Neural cell (in vitro differentiated cells): ENCODE results near the gene NCAPD2. TPM values are rescaled to one million over a fixed set of nuclear protein-coding genes. Genes with fewer than 3 reads are reported as not detected.

Source experiments
- H2AFZ ChIP-seq: fragments of 200-600, 300-800 bp; sonication (generic), shearing (Covaris generic); 2 replicates; pipeline ENCODE4 v1.6.0; 2014; ENCODE audit warnings: low read depth, mild to moderate bottlenecking, antibody characterized with exemption, low read length, moderate library complexity
- H3F3A ChIP-seq: fragments of 200-600 bp; shearing (Covaris generic); 2 replicates; pipeline ENCODE4 v1.6.1; 2016; ENCODE audit warnings: mild to moderate bottlenecking, moderate library complexity, mixed read lengths, antibody characterized with exemption, low read length; ENCODE audit not compliant: insufficient read depth, poor library complexity, severe bottlenecking
- H3K27ac ChIP-seq: fragments of 200-600, 300-800 bp; sonication (generic), shearing (Covaris generic); 2 replicates; pipeline ENCODE4 v1.5.1; 2014; ENCODE audit warnings: mild to moderate bottlenecking, low read length, moderate library complexity
- H3K27me3 ChIP-seq: fragments of 300-800, 200-600 bp; sonication (generic), shearing (Covaris generic); 2 replicates; pipeline ENCODE4 v1.6.0; 2014; ENCODE audit warnings: mild to moderate bottlenecking, low read depth, low read length, moderate library complexity; ENCODE audit not compliant: insufficient read depth
- H3K36me3 ChIP-seq: fragments of 300-800, 200-600 bp; sonication (generic), shearing (Covaris generic); 2 replicates; pipeline ENCODE4 v1.5.1; 2014; ENCODE audit warnings: mild to moderate bottlenecking, antibody characterized with exemption, low read length, moderate library complexity; ENCODE audit not compliant: insufficient read depth
- H3K4me2 ChIP-seq: fragments of 300-800, 200-600 bp; sonication (generic), shearing (Covaris generic); 2 replicates; pipeline ENCODE4 v1.6.0; 2014; ENCODE audit warnings: mild to moderate bottlenecking, low read length
- H3K4me3 ChIP-seq: fragments of 300-800, 200-600 bp; sonication (generic), shearing (Covaris generic); 2 replicates; pipeline ENCODE4 v1.5.1; 2014; ENCODE audit warnings: mild to moderate bottlenecking, low read length, moderate library complexity
- H3K79me2 ChIP-seq: fragments of 200-600 bp; shearing (Covaris generic); replicated peaks from 2 replicates; pipeline ENCODE4 v1.6.0; 2014; ENCODE audit warnings: mild to moderate bottlenecking, low read length, moderate library complexity; ENCODE audit not compliant: insufficient read depth
- H3K9ac ChIP-seq: fragments of 300-800, 200-600 bp; sonication (generic), shearing (Covaris generic); 2 replicates; pipeline ENCODE4 v1.6.1; 2016; ENCODE audit warnings: mild to moderate bottlenecking, low read length, mixed read lengths
- H3K9me2 ChIP-seq: fragments of 200-600 bp; shearing (Covaris generic); 2 replicates; pipeline ENCODE4 v1.6.1; 2016; ENCODE audit warnings: mild to moderate bottlenecking, low read length, mixed read lengths; ENCODE audit not compliant: insufficient read depth
- H3K9me3 ChIP-seq: fragments of 200-600, 300-800 bp; sonication (generic), shearing (Covaris generic); 2 replicates; pipeline ENCODE4 v1.6.1; 2016; ENCODE audit warnings: mild to moderate bottlenecking, mixed run types, low read length, moderate library complexity, mixed read lengths
- H4K20me1 ChIP-seq: fragments of 200-600 bp; shearing (Covaris generic); 2 replicates; pipeline ENCODE4 v1.6.1; 2016; ENCODE audit warnings: mild to moderate bottlenecking, mixed run types; ENCODE audit not compliant: insufficient read depth
- CTCF ChIP-seq: fragments of 450-650 bp; IDR thresholded peaks from 2 replicates; pipeline ENCODE4 v1.5.1; 2014; ENCODE audit warnings: antibody characterized with exemption, mild to moderate bottlenecking, moderate library complexity; ENCODE audit not compliant: poor library complexity, severe bottlenecking
- EP300 ChIP-seq: fragments of 450-650 bp; conservative IDR thresholded peaks from 2 replicates; pipeline ENCODE4 v1.6.1; 2014; ENCODE audit warnings: antibody characterized with exemption, mild to moderate bottlenecking, moderate library complexity; ENCODE audit not compliant: poor library complexity, severe bottlenecking
- EZH2 ChIP-seq: fragments of 200-600, 300-800 bp; shearing (Covaris generic), sonication (generic); IDR thresholded peaks from 2 replicates; pipeline ENCODE4 v1.6.1; 2014; ENCODE audit warnings: antibody characterized with exemption, low read length, borderline replicate concordance, mild to moderate bottlenecking; ENCODE audit not compliant: insufficient read depth, poor library complexity, severe bottlenecking
- MXI1 ChIP-seq: fragments of 450-650 bp; conservative IDR thresholded peaks from 2 replicates; pipeline ENCODE4 v1.6.1; 2014; ENCODE audit warnings: antibody characterized with exemption, mild to moderate bottlenecking; ENCODE audit not compliant: poor library complexity, severe bottlenecking
- POLR2AphosphoS5 ChIP-seq: IDR thresholded peaks from 2 replicates; pipeline ENCODE4 v1.6.1; 2012
- RAD21 ChIP-seq: fragments of 450-650 bp; conservative IDR thresholded peaks from 2 replicates; pipeline ENCODE4 v1.6.1; 2014; ENCODE audit warnings: antibody characterized with exemption, mild to moderate bottlenecking, moderate library complexity
- REST ChIP-seq: IDR thresholded peaks from 2 replicates; pipeline ENCODE4 v1.6.1; 2012; ENCODE audit warnings: borderline replicate concordance
- SMC3 ChIP-seq: fragments of 450-650 bp; conservative IDR thresholded peaks from 2 replicates; pipeline ENCODE4 v1.6.1; 2014; ENCODE audit warnings: antibody characterized with exemption, mild to moderate bottlenecking, moderate library complexity; ENCODE audit not compliant: poor library complexity
- TAF1 ChIP-seq: IDR thresholded peaks from 2 replicates; pipeline ENCODE4 v1.6.1; 2012; ENCODE audit warnings: low read depth
- polyA plus RNA-seq: library from polyadenylated mRNA; depleted of rRNA; stranded (reverse); fragments of >200 nt; gene quantifications from 2 replicates; pipeline ENCODE4 v1.2.3, GENCODE V29; 2014

The NCAPD2 gene
- polyA plus RNA-seq, 1 donor from 2014 or later: 4.5 TPM

GRCh38 chr12:6546016-6546415, 52.1 kb downstream of the NCAPD2 start:
- TF ChIP-seq SMC3 (no peak), CTCF (no peak), EZH2 (no peak), RAD21 (no peak), MXI1 (no peak), POLR2AphosphoS5 (no peak), REST (no peak), TAF1 (no peak), EP300 (no peak)
- H3K79me2 ChIP-seq: no peaks in the 10 kb centered on the region
- no peaks in the 10 kb centered on the region for H3K27me3 ChIP-seq
- H3K27ac ChIP-seq: no peak overlapping the region
- H3K4me3 ChIP-seq: no peak overlapping the region
- no peak overlapping the region for H3K4me2 ChIP-seq
- H3K9ac ChIP-seq: no peak overlapping the region
- H3K9me2 ChIP-seq: no peaks in the 10 kb centered on the region
- no peak overlapping the region for H2AFZ ChIP-seq
- no peaks in the 10 kb centered on the region for H4K20me1 ChIP-seq
- H3K9me3 ChIP-seq: no peaks in the 10 kb centered on the region
- H3K36me3 ChIP-seq: no peaks in the 10 kb centered on the region
- no peaks in the 10 kb centered on the region for H3F3A ChIP-seq

- Histone ChIP-seq H3F3A (no peaks in the 10 kb centered on the region), H3K9me2 (no peaks in the 10 kb centered on the region), H3K79me2 (peaks cover 6% of the 10 kb centered on the region), H3K9me3 (no peaks in the 10 kb centered on the region), H3K4me2 (no peak overlapping the region), H4K20me1 (no peaks in the 10 kb centered on the region), H3K9ac (no peak overlapping the region), H3K4me3 (no peak overlapping the region), H3K36me3 (no peaks in the 10 kb centered on the region), H3K27ac (no peak overlapping the region), H2AFZ (no peak overlapping the region), H3K27me3 (no peaks in the 10 kb centered on the region)
- TF ChIP-seq EP300 (no peak), EZH2 (no peak), MXI1 (no peak), RAD21 (no peak), CTCF (no peak), SMC3 (no peak), POLR2AphosphoS5 (no peak), REST (no peak), TAF1 (no peak)
These were observed 53.7 kb downstream of the NCAPD2 start for GRCh38 chr12:6547566-6547965.
